Activated CD4-positive, alpha-beta T cell treated with anti-CD3 and anti-CD28 coated beads for 36 hours (primary cell): Measurements from ENCODE around the gene ELMO1. TPM values are rescaled to one million over a fixed set of nuclear protein-coding genes. Genes with fewer than 3 reads are reported as not detected.

ENCODE experiments used
- ATAC-seq: fragments of 200-7000 bp; cut with Tn5 transposase; one replicate; pipeline ENCODE4 v1.10.0; 2021; ENCODE audit warnings: mild to moderate bottlenecking, moderate library complexity
- CTCF ChIA-PET: fragments of 350-600 bp; sonication (Branson Sonifier 250); formaldehyde crosslinking; loops from one replicate; lab custom pipeline; 2021; ENCODE audit warnings: antibody characterized with exemption; lab: Charles Lee
- POLR2A ChIA-PET: fragments of 350-600 bp; sonication (Branson Sonifier 250); formaldehyde crosslinking; loops from one replicate; lab custom pipeline; 2021; ENCODE audit warnings: antibody characterized with exemption, inconsistent platforms; lab: Charles Lee
- DNase-seq: peaks from one replicate; pipeline ENCODE4 v3.0.0-alpha.2; 2020
- H3K27ac Mint-ChIP-seq: one replicate; pipeline ENCODE4 v1.8.0; 2021; ENCODE audit warnings: mixed read lengths
- H3K27me3 Mint-ChIP-seq: one replicate; pipeline ENCODE4 v1.8.0; 2021; ENCODE audit warnings: mixed read lengths
- H3K36me3 Mint-ChIP-seq: one replicate; pipeline ENCODE4 v1.8.0; 2021; ENCODE audit warnings: low read depth, mixed read lengths
- H3K4me1 Mint-ChIP-seq: one replicate; pipeline ENCODE4 v1.8.0; 2021; ENCODE audit warnings: mixed read lengths
- H3K4me3 Mint-ChIP-seq: one replicate; pipeline ENCODE4 v1.8.0; 2021; ENCODE audit warnings: mild to moderate bottlenecking, moderate library complexity, mixed read lengths
- H3K9me3 Mint-ChIP-seq: one replicate; pipeline ENCODE4 v1.8.0; 2021; ENCODE audit warnings: low read depth, mixed read lengths
- intact Hi-C, 2 experiments: fragments of 100-400 bp; cut with DNase I in 1 of 2; cut with micrococcal nuclease in 1 of 2; formaldehyde crosslinking; loops; one replicate each; pipeline versions ENCODE4 v1.14.2 to v1.15.1; 2022 to 2024; cut with DNase I, micrococcal nuclease
- total RNA-seq, 2 experiments: library from RNA; stranded (reverse); gene quantifications; one replicate each; pipeline ENCODE4 v1.2.3, GENCODE V29; 2021

ELMO1 gene
- total RNA-seq, 2 experiments from 2014 or later = 96.2 to 173 TPM

DNA sequence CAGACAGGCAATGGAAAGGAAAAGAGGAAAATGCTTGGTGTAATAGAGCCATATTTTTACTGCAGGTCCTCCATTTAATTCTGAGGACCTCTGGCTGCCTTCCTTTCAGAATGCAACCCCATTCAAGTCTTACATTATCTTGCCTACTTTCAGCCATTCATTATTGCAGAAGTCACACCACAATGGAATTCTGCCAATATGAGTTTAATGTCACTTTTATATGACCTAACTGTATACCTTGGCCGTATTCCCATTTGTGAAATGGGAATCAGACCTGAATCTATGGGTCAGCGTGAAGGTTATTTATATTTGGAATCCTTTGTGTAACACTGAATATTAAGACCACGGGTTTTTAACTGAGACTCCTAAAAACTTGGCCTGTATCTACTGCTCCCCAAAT, 482.6 kb downstream of the ELMO1 start:
- peaks cover 30% of the 10 kb centered on the region for H3K36me3 Mint-ChIP-seq
- H3K27ac Mint-ChIP-seq = no peak overlapping the region
- intact Hi-C loops = loop anchor here in 1 of 2 experiments (10.0 kb wide), 1 partner anchor 481 kb away; no protein-coding TSS in a partner anchor
- DNase-seq = no peak
- H3K9me3 Mint-ChIP-seq = peaks cover 9% of the 10 kb centered on the region
- CTCF ChIA-PET = no interaction called here
- H3K27me3 Mint-ChIP-seq = no peaks in the 10 kb centered on the region
- peaks cover 57% of the 10 kb centered on the region for H3K4me1 Mint-ChIP-seq
- ATAC-seq = no peak
- no peak overlapping the region for H3K4me3 Mint-ChIP-seq
- POLR2A ChIA-PET = no interaction called here

DNA sequence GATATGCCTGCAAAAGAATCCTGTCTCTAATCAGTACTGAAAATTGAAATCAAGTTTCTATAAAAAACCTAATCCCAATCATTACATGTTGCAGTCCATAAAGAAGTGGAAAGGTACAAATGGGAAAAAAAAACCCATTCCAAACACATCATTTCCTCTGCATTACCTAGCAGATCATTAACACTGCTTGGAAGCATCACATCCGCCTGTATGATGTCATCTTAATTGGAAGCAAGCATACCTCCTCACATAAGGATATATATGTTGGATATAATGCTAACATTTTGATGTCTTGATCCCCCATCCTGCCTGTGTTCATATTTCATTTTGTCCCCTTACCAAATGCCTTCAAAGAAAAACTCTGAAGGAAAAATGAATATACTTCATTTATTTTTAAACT, 483.0 kb downstream of the ELMO1 start:
- CTCF ChIA-PET = no interaction called here
- Mint-ChIP-seq H3K27me3 (no peaks in the 10 kb centered on the region), H3K36me3 (peaks cover 34% of the 10 kb centered on the region), H3K27ac (no peak overlapping the region), H3K4me3 (no peak overlapping the region), H3K4me1 (peaks cover 57% of the 10 kb centered on the region), H3K9me3 (peaks cover 9% of the 10 kb centered on the region)
- intact Hi-C loops = loop anchor here in 1 of 2 experiments (10.0 kb wide), 1 partner anchor 481 kb away; no protein-coding TSS in a partner anchor
- ATAC-seq = no peak
- POLR2A ChIA-PET = no interaction called here
- no peak for DNase-seq

DNA sequence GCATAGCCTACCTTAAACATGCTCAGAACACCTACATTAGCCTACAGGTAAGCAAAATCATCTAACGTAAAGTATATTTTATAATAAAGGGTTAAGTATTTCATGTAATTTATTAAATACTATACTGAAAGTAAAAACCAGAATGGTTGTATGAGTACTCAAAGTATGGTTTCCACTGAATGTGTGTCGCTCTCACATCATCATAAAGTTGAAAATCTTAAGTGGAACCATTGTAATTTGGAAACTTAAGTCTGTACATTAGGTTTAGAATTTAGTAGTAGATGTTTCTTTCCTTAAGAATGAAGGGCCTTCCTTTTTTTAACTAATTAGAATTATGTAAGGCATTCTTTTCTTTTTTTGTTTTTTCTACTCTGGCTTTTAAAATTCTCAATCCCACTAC, 484.4 kb downstream of the ELMO1 start:
- Mint-ChIP-seq H3K4me3 (no peak overlapping the region), H3K27me3 (no peaks in the 10 kb centered on the region), H3K36me3 (peaks cover 40% of the 10 kb centered on the region), H3K4me1 (peaks cover 56% of the 10 kb centered on the region), H3K27ac (peak overlapping the region; percentile 43), H3K9me3 (peaks cover 9% of the 10 kb centered on the region)
- ATAC-seq (peak; percentile 73), DNase-seq (no peak)
- ChIA-PET CTCF (no interaction called here), POLR2A (no interaction called here)
- intact Hi-C loops = loop anchor here (1.0 to 10.0 kb wide), 7 partner anchors 68 to 479 kb away; partner anchors contain the start of gene AOAH (in 1 of the 2)

DNA sequence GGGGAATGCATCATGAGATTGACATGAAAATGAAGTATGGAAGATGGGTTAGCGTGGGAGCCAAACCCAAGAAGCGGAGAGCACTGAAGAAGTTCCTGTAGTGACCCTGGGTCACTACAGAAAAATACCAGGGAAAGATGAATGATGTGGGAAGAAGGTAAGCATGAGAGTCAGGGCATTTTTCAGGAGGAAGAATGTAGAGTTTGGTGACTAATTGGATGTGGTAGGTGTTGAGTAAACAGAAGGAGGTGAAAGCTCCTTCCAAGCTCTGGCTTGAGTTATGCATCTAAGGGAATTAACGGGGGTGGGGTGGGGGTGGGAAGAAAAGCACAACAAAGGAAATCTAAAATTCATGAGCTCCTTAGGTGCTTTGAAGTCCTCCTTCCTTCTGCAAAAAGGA, 486.3 kb downstream of the ELMO1 start:
- intact Hi-C loops = loop anchor here (5.0 to 10.0 kb wide), 6 partner anchors 70 to 478 kb away; partner anchors contain the start of gene AOAH (in 1 of the 2)
- ATAC-seq (no peak), DNase-seq (no peak)
- peaks cover 55% of the 10 kb centered on the region for H3K4me1 Mint-ChIP-seq
- ChIA-PET POLR2A (no interaction called here), CTCF (interaction anchor here (0.6 to 1.2 kb wide), 2 partner anchors 8 to 24 kb away, joined by 4 read pairs; no protein-coding TSS in a partner anchor)
- H3K4me3 Mint-ChIP-seq = no peak overlapping the region
- peaks cover 6% of the 10 kb centered on the region for H3K9me3 Mint-ChIP-seq
- H3K36me3 Mint-ChIP-seq = peaks cover 37% of the 10 kb centered on the region
- no peaks in the 10 kb centered on the region for H3K27me3 Mint-ChIP-seq
- H3K27ac Mint-ChIP-seq = no peak overlapping the region

DNA sequence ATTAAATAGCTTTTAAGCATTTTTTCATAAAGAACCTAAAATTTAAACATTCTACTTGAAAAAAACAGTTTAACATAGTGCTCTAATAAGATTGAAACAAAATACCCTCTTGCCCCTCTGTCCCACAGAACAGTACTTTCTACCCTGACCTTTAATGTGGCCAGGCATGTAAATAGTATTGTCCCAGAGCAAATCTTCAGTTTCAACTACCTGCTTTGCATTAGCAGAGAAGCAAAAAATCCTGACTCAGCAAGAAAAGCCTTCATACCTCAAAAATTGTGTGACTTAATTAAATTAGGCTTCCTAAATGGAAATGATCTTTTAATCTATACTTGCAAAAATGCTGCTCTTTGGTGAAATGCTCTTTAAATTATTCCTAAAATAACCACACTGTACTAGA, 487.0 kb downstream of the ELMO1 start:
- H3K4me1 Mint-ChIP-seq = peaks cover 55% of the 10 kb centered on the region
- H3K27me3 Mint-ChIP-seq = no peaks in the 10 kb centered on the region
- peaks cover 37% of the 10 kb centered on the region for H3K36me3 Mint-ChIP-seq
- H3K27ac Mint-ChIP-seq = no peak overlapping the region
- ChIA-PET CTCF (interaction anchor here (0.6 to 1.4 kb wide), 6 partner anchors 19 to 396 kb away, joined by 3 to 5 read pairs (median 4); no protein-coding TSS in a partner anchor), POLR2A (interaction anchor here (0.6 kb wide), 2 partner anchors 23 to 292 kb away, joined by 3 to 6 read pairs; no protein-coding TSS in a partner anchor)
- no peak for DNase-seq
- intact Hi-C loops = loop anchor here (5.0 to 10.0 kb wide), 6 partner anchors 71 to 477 kb away; partner anchors contain the start of gene AOAH (in 1 of the 2)
- ATAC-seq = no peak
- no peak overlapping the region for H3K4me3 Mint-ChIP-seq
- H3K9me3 Mint-ChIP-seq = peaks cover 4% of the 10 kb centered on the region

DNA sequence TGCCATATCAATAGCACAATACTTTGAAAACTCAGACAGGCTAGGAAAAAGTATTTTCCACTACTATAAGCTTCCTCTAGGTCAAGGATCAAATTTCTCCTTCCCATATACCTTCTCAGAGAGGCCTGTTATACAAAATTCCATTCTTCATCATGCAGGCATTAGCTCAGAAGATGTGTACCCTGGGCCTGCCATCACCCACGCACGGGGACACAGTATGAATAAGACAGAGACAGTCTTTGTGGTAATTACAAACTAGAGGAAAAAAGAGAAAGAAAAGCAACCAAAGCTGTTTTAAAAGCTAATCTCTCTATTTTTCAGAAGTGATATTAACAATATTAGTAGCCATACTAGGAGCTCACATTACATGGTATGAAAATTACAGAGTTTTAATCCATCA, 487.6 kb downstream of the ELMO1 start:
- intact Hi-C loops = loop anchor here (5.0 to 10.0 kb wide), 6 partner anchors 71 to 476 kb away; partner anchors contain the start of gene AOAH (in 1 of the 2)
- ATAC-seq (peak; percentile 62), DNase-seq (peak; percentile 59)
- Mint-ChIP-seq H3K27me3 (no peaks in the 10 kb centered on the region), H3K4me3 (no peak overlapping the region), H3K27ac (no peak overlapping the region), H3K4me1 (peaks cover 51% of the 10 kb centered on the region), H3K9me3 (peaks cover 4% of the 10 kb centered on the region), H3K36me3 (peaks cover 38% of the 10 kb centered on the region)
- ChIA-PET CTCF (interaction anchor here (0.6 to 1.4 kb wide), 9 partner anchors 14 to 395 kb away, joined by 3 to 5 read pairs (median 4); no protein-coding TSS in a partner anchor), POLR2A (interaction anchor here (0.6 kb wide), 1 partner anchor 291 kb away, joined by 6 read pairs; no protein-coding TSS in a partner anchor)

DNA sequence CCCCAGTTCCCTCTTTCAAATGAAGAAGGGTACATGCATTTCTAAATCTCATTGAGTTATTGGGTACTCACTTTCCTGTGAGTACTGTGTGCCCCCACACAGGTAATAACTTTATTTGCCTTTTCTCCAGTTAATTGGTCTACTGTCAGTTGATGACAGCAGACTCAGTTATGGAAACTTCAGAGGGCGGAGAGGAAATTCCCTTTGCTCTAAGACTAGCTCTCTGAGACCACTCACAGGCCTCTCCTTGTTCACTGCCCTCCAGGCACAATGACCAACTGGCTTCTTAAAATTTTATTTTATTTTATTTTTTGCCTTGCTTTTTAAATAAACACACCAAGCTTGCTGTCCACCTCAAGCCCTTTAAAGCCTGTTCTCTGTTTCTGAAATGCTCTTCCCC, 488.6 kb downstream of the ELMO1 start:
- peak overlapping the region; percentile 3 for H3K27ac Mint-ChIP-seq
- CTCF ChIA-PET = interaction anchor here (0.5 to 1.4 kb wide), 8 partner anchors 20 to 667 kb away, joined by 3 to 5 read pairs (median 3); no protein-coding TSS in a partner anchor
- H3K36me3 Mint-ChIP-seq = peaks cover 41% of the 10 kb centered on the region
- H3K4me3 Mint-ChIP-seq = no peak overlapping the region
- no peaks in the 10 kb centered on the region for H3K27me3 Mint-ChIP-seq
- H3K4me1 Mint-ChIP-seq = peaks cover 46% of the 10 kb centered on the region
- peaks cover 3% of the 10 kb centered on the region for H3K9me3 Mint-ChIP-seq
- intact Hi-C loops = loop anchor here (5.0 to 10.0 kb wide), 6 partner anchors 72 to 475 kb away; partner anchors contain the start of gene AOAH (in 1 of the 2)
- POLR2A ChIA-PET = no interaction called here
- ATAC-seq (no peak), DNase-seq (no peak)

DNA sequence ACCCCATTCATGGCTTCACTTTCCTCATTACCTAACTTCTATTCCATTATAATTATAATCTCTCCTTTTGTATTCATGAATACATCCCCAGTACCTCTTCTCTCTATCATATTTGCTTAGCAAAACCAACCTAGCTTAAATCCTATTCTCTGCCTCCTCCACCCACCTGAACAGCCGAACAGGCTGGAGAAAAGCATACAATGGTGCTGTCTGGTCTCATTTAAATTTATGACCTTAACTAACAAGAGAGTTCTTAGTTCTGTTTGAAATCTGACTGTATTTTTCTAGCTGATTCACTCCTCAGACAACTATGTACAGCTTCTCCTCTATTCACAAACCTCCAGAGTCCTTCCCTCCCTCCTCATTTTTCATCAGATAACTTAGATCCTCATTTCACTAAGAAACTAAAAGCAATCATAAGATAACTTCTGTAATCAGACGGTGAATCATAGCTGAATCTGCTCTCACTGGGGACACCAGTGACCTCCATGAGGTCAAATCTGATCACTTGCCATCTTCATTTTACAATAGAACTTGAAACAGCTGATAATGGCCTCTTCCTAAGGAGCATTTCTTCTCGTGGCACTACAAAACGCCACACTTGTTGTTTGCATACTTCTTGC, 490.4 kb downstream of the ELMO1 start:
- CTCF ChIA-PET = interaction anchor here (0.9 to 1.5 kb wide), 2 partner anchors 9 to 27 kb away, joined by 3 to 4 read pairs; no protein-coding TSS in a partner anchor
- peaks cover 2% of the 10 kb centered on the region for H3K9me3 Mint-ChIP-seq
- H3K4me3 Mint-ChIP-seq = no peak overlapping the region
- no peak for DNase-seq
- H3K27ac Mint-ChIP-seq = no peak overlapping the region
- intact Hi-C loops = no loop called here
- POLR2A ChIA-PET = interaction anchor here (0.7 kb wide), 1 partner anchor 52 kb away, joined by 3 read pairs; no protein-coding TSS in a partner anchor
- ATAC-seq = no peak
- no peaks in the 10 kb centered on the region for H3K27me3 Mint-ChIP-seq
- H3K36me3 Mint-ChIP-seq = peaks cover 41% of the 10 kb centered on the region
- peaks cover 30% of the 10 kb centered on the region for H3K4me1 Mint-ChIP-seq

DNA sequence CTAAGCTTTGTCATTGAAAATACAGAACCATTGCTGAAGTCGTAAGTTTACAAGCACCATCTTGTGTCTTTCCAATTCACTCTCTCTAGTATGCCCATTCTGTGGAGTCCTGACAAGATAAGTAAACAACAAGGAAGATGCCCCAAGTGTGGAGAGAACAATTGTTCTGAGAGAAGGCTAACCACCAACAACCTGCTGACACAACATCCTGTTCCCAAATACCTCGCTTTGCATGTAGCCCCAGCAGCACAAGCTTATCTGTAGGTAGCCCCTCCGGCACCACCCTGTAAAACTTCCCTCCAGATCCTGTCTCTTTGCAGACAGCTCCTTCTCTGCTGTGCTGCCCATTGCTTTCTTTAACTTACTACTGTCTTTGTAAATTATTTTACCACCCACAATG, 491.0 kb downstream of the ELMO1 start:
- intact Hi-C loops = no loop called here
- CTCF ChIA-PET = interaction anchor here (0.9 to 1.5 kb wide), 2 partner anchors 9 to 26 kb away, joined by 3 to 4 read pairs; no protein-coding TSS in a partner anchor
- Mint-ChIP-seq H3K27ac (no peak overlapping the region), H3K36me3 (peaks cover 39% of the 10 kb centered on the region), H3K9me3 (peaks cover 2% of the 10 kb centered on the region), H3K4me3 (no peak overlapping the region), H3K4me1 (peaks cover 28% of the 10 kb centered on the region), H3K27me3 (no peaks in the 10 kb centered on the region)
- no peak for ATAC-seq
- POLR2A ChIA-PET = no interaction called here
- no peak for DNase-seq

DNA sequence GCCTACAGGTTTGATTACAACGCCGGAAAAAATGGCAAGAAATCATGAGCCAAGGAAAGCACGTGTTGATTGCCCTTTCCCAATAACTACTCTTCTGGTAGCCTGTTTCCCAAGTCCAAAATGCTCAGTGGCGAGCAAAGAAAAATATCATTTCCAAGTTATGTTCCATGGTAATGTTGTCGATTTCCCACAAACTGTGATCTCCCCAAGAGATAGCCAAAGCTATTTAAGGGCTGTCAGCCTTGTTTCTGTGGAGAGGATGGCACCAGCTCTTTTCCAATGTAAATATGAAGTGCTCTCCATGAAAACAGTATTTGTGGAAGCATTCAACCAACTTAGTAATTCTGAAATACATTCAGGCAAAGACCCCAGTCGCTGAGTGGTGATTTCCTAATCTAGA, 491.9 kb downstream of the ELMO1 start:
- CTCF ChIA-PET = interaction anchor here (0.6 to 1.2 kb wide), 3 partner anchors 29 to 612 kb away, joined by 3 read pairs; no protein-coding TSS in a partner anchor
- Mint-ChIP-seq H3K36me3 (peaks cover 40% of the 10 kb centered on the region), H3K27me3 (no peaks in the 10 kb centered on the region), H3K27ac (no peak overlapping the region), H3K9me3 (peaks cover 7% of the 10 kb centered on the region), H3K4me1 (peaks cover 19% of the 10 kb centered on the region), H3K4me3 (no peak overlapping the region)
- DNase-seq = no peak
- intact Hi-C loops = no loop called here
- ATAC-seq = no peak
- POLR2A ChIA-PET = no interaction called here

DNA sequence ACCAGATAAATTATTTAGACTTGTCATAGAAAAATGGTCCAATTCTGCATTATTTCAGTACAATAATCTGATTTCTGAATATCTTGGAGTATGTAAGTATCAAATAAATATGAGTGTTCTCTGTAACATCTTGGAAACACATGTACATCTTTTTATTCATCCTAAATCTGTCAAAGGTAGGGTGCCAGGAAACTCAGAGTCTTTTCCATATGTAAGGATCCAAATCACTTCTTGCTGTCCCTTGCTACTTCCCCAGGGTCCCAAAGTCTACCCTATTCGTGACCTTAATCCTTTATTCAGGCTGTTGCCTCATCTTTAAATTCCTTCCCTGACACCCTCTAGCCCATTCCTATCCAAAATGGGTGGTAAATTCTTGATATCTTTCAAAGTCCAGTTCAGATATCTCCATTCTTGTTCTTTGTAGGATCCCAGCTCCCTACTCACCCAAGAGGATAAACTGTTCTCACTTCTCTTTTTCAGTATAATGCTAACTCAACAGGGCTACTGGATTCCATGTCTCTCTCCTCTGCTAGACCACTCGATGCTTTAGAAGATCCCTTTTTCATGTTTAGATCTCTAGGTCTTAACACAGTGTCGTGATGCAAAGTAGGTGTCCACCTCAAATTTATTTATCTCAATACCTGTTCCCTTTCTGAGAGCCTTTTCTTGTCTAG, 493.1 kb downstream of the ELMO1 start:
- Mint-ChIP-seq H3K27me3 (no peaks in the 10 kb centered on the region), H3K4me1 (peaks cover 8% of the 10 kb centered on the region), H3K27ac (no peak overlapping the region), H3K36me3 (peaks cover 47% of the 10 kb centered on the region), H3K9me3 (peaks cover 14% of the 10 kb centered on the region), H3K4me3 (no peak overlapping the region)
- intact Hi-C loops = no loop called here
- POLR2A ChIA-PET = no interaction called here
- DNase-seq (no peak), ATAC-seq (no peak)
- CTCF ChIA-PET = interaction anchor here (0.6 kb wide), 1 partner anchor 114 kb away, joined by 3 read pairs; no protein-coding TSS in a partner anchor
